HCT116 (cell line): Measurements from ENCODE around the gene RUBCN. TPM values are rescaled to one million over a fixed set of nuclear protein-coding genes. Genes with fewer than 3 reads are reported as not detected.
"Not testable (repeated sequence)": the region's sequence is repeated elsewhere in the genome, so short reads cannot be mapped to it uniquely, and the experiment has no call there.

Experiments
- ATAC-seq: fragments of 200-7000 bp; cut with Tn5 transposase; 2 replicates; pipeline ENCODE4 v1.9.1; 2020; ENCODE audit warnings: mild to moderate bottlenecking, moderate library complexity
- BruUV-seq: library from RNA; stranded (reverse); fragments of 400-500 nt; replicated peaks from 2 replicates; lab custom pipeline; 2021; lab: Mats Ljungman, UMichigan
- CTCF ChIA-PET: fragments of 300-600 bp; sonication (Branson Sonifier 250); formaldehyde crosslinking; loops from one replicate; lab custom pipeline; 2021; ENCODE audit warnings: antibody characterized with exemption; lab: Charles Lee
- POLR2A ChIA-PET: fragments of 300-600, 350-600 bp; sonication (Branson Sonifier 250); formaldehyde crosslinking; loops from one replicate; lab custom pipeline; 2021; ENCODE audit warnings: antibody characterized with exemption; lab: Charles Lee
- RAD21 ChIA-PET, 2 experiments: fragments of 300-600 bp; sonication (Branson Sonifier 250); formaldehyde crosslinking; loops; one replicate each; lab custom pipeline; 2023; ENCODE audit warnings: low total read pairs in 2 of 2; ENCODE audit not compliant: uncharacterized antibody in 2 of 2, unreplicated experiment in 2 of 2, low non-redundant PET in 1 of 2; lab: Charles Lee
- DNase-seq: peaks from one replicate; pipeline ENCODE4 v3.0.0-alpha.2; 2010; ENCODE audit warnings: low read depth, low spot score
- H2AFZ ChIP-seq: fragments of 200-600 bp; shearing (Covaris generic), sonication (generic); 2 replicates; pipeline ENCODE4 v1.6.1; 2017; ENCODE audit warnings: low read depth, mixed run types, mixed read lengths, antibody characterized with exemption, low read length; ENCODE audit not compliant: poor library complexity, severe bottlenecking
- H3K27ac ChIP-seq: 2 replicates; pipeline ENCODE4 v1.5.1; 2012; ENCODE audit warnings: low read depth, low read length
- H3K27me3 ChIP-seq: fragments of 200-600 bp; sonication (generic); 2 replicates; pipeline ENCODE4 v1.6.1; 2016; ENCODE audit warnings: mixed run types, low read length, mixed read lengths; ENCODE audit not compliant: insufficient read depth
- H3K36me3 ChIP-seq, 2 experiments: fragments of 200-500 bp in 1 of 2; fragments of 200-600 bp in 1 of 2; sonication (Bioruptor generic) in 1 of 2; sonication (generic) in 1 of 2; 2 replicates each; pipeline versions ENCODE4 v1.5.1 to v1.6.1; 2014 to 2016; ENCODE audit warnings: low read length in 2 of 2, inconsistent platforms in 1 of 2, mixed read lengths in 1 of 2, mixed run types in 1 of 2; ENCODE audit not compliant: insufficient read depth in 2 of 2, control insufficient read depth in 1 of 2
- H3K4me1 ChIP-seq, 2 experiments: fragments of 200-600 bp in 1 of 2; sonication (generic) in 1 of 2; 2 replicates each; pipeline versions ENCODE4 v1.5.1 to v1.6.1; 2012 to 2017; ENCODE audit warnings: low read length in 2 of 2, inconsistent platforms in 1 of 2, mild to moderate bottlenecking in 1 of 2, mixed read lengths in 1 of 2, mixed run types in 1 of 2, moderate library complexity in 1 of 2; ENCODE audit not compliant: insufficient read depth in 2 of 2, control insufficient read depth in 1 of 2
- H3K4me2 ChIP-seq: fragments of 200-600 bp; sonication (generic); 2 replicates; pipeline ENCODE4 v1.6.1; 2017; ENCODE audit warnings: mixed run types, low read length, mixed read lengths
- H3K4me3 ChIP-seq, 2 experiments: fragments of 200-600 bp in 1 of 2; sonication (generic) in 1 of 2; replicated peaks in 1 of 2; 2 replicates each; pipeline ENCODE4 v1.5.1; 2011 to 2016; ENCODE audit warnings: low read length in 2 of 2, control low read depth in 1 of 2, low read depth in 1 of 2, mild to moderate bottlenecking in 1 of 2, mixed read lengths in 1 of 2, mixed run types in 1 of 2
- H3K79me2 ChIP-seq: fragments of 200-600 bp; sonication (generic); 2 replicates; pipeline ENCODE4 v1.6.1; 2017; ENCODE audit warnings: mild to moderate bottlenecking, mixed run types, low read length, moderate library complexity, mixed read lengths; ENCODE audit not compliant: insufficient read depth
- H3K9ac ChIP-seq: fragments of 200-600 bp; sonication (generic); 2 replicates; pipeline ENCODE4 v1.6.1; 2016; ENCODE audit warnings: low read length, mixed read lengths
- H3K9me2 ChIP-seq: fragments of 200-600 bp; sonication (generic), shearing (Covaris generic); 2 replicates; pipeline ENCODE4 v1.6.1; 2017; ENCODE audit warnings: mixed run types, mild to moderate bottlenecking, moderate library complexity; ENCODE audit not compliant: insufficient read depth
- H3K9me3 ChIP-seq, 2 experiments: fragments of 200-500 bp in 1 of 2; fragments of 200-600 bp in 1 of 2; sonication (Bioruptor generic) in 1 of 2; sonication (generic) in 1 of 2; 2 replicates each; pipeline ENCODE4 v1.6.1; 2014 to 2017; ENCODE audit warnings: low read length in 2 of 2, mixed read lengths in 2 of 2, inconsistent platforms in 1 of 2, low read depth in 1 of 2, mild to moderate bottlenecking in 1 of 2, mixed run types in 1 of 2, moderate library complexity in 1 of 2; ENCODE audit not compliant: control insufficient read depth in 1 of 2, insufficient read depth in 1 of 2
- H4K20me1 ChIP-seq: fragments of 200-600 bp; sonication (generic), shearing (Covaris generic); 2 replicates; pipeline ENCODE4 v1.6.1; 2017; ENCODE audit warnings: mixed run types, mild to moderate bottlenecking, moderate library complexity; ENCODE audit not compliant: insufficient read depth
- CBX3 ChIP-seq: IDR thresholded peaks from 2 replicates; pipeline ENCODE4 v1.6.1; 2012; ENCODE audit warnings: low read depth
- CEBPB ChIP-seq: IDR thresholded peaks from 2 replicates; pipeline ENCODE4 v1.6.1; 2012; ENCODE audit warnings: low read depth
- EGR1 ChIP-seq: IDR thresholded peaks from 2 replicates; pipeline ENCODE4 v1.6.1; 2012; ENCODE audit warnings: low read depth
- ELF1 ChIP-seq: IDR thresholded peaks from 2 replicates; pipeline ENCODE4 v1.6.1; 2012; ENCODE audit warnings: low read depth, borderline replicate concordance
- EZH2phosphoT487 ChIP-seq: fragments of 200-600 bp; IDR thresholded peaks from 2 replicates; pipeline ENCODE4 v1.6.1; 2018; ENCODE audit warnings: antibody characterized with exemption, borderline replicate concordance
- FOSL1 ChIP-seq: IDR thresholded peaks from 2 replicates; pipeline ENCODE4 v1.6.1; 2012; ENCODE audit warnings: low read depth
- POLR2A ChIP-seq: IDR thresholded peaks from 2 replicates; pipeline ENCODE4 v1.7.0; 2011; ENCODE audit warnings: borderline replicate concordance; ENCODE audit not compliant: insufficient read depth, insufficient read length; ENCODE audit errors: extremely low read depth
- POLR2AphosphoS5 ChIP-seq: IDR thresholded peaks from 2 replicates; pipeline ENCODE4 v1.6.1; 2011; ENCODE audit warnings: mild to moderate bottlenecking, low read depth, low read length, moderate library complexity
- RAD21 ChIP-seq: IDR thresholded peaks from 2 replicates; pipeline ENCODE4 v1.6.1; 2012; ENCODE audit warnings: low read depth, mild to moderate bottlenecking
- SRF ChIP-seq: IDR thresholded peaks from 2 replicates; pipeline ENCODE4 v1.6.1; 2012; ENCODE audit warnings: low read depth
- YY1 ChIP-seq: IDR thresholded peaks from 2 replicates; pipeline ENCODE4 v1.6.1; 2011; ENCODE audit warnings: low read length, low read depth, moderate library complexity, mild to moderate bottlenecking; ENCODE audit not compliant: insufficient replicate concordance; ENCODE audit errors: extremely low read depth
- ZFX ChIP-seq: fragments of 450-650 bp; IDR thresholded peaks from 2 replicates; pipeline ENCODE4 v1.6.1; 2017
- intact Hi-C: fragments of 100-400 bp; cut with micrococcal nuclease; formaldehyde crosslinking; loops from 2 replicates; pipeline ENCODE4 v1.10.0; 2022
- total RNA-seq: library from RNA; stranded (reverse); gene quantifications from one replicate; pipeline ENCODE4 v1.2.1, GENCODE V29; 2021; ENCODE audit not compliant: unreplicated experiment
- TF ChIP-seq, protein P1 (sequence below): IDR thresholded peaks from 2 replicates; pipeline ENCODE4 v1.6.1; 2011; ENCODE audit warnings: mild to moderate bottlenecking, low read length, moderate library complexity; ENCODE audit not compliant: insufficient replicate concordance; ENCODE audit errors: extremely low read depth
- TF ChIP-seq, protein P2 (sequence below): IDR thresholded peaks from 2 replicates; pipeline ENCODE4 v1.6.1; 2012
- TF ChIP-seq, protein P3 (sequence below): IDR thresholded peaks from 2 replicates; pipeline ENCODE4 v1.6.1; 2012; ENCODE audit warnings: low read depth
- TF ChIP-seq, protein P4 (sequence below): IDR thresholded peaks from 2 replicates; pipeline ENCODE4 v1.6.1; 2012

RUBCN gene
- total RNA-seq, 1 experiment from 2014 or later = 21.4 TPM

DNA sequence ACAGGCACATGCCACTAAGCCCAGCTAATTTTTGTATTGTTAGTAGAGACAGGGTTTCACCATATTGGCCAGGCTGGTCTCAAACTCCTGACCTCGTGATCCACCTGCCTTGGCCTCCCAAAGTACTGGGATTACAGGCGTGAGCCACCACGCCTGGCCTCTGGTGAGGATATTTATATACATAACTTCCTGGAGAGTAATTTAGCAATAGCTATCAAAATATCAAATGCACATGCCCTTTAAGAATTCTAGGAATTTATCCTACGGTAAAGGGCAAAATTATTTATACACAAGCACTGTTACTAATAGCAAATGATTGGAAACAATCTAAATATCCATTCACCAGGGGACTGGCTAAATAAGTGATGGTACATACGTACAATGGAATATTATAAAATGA is 25.7 kb downstream of the RUBCN start:
- H2AFZ ChIP-seq, H3K4me3 ChIP-seq, intact Hi-C loops, H3K9me2 ChIP-seq, DNase-seq, BruUV-seq, CTCF ChIA-PET, ATAC-seq, H4K20me1 ChIP-seq, H3K36me3 ChIP-seq, RAD21 ChIA-PET, H3K9me3 ChIP-seq, H3K27me3 ChIP-seq: not testable (repeated sequence)
- Histone ChIP-seq H3K27ac (peak overlapping the region; percentile 94; the same call in 1 of the 2 replicates), H3K79me2 (peaks cover 11% of the 10 kb centered on the region), H3K4me1 (peaks cover 33 to 56% of the 10 kb centered on the region in 2 experiments), H3K9ac (peak overlapping the region; percentile 67), H3K4me2 (peak overlapping the region; percentile 72; the same call in 1 of the 2 replicates)
- POLR2A ChIA-PET = interaction anchor here (1.8 kb wide), 1 partner anchor 38 kb away, joined by 4 read pairs; no protein-coding TSS in a partner anchor

DNA sequence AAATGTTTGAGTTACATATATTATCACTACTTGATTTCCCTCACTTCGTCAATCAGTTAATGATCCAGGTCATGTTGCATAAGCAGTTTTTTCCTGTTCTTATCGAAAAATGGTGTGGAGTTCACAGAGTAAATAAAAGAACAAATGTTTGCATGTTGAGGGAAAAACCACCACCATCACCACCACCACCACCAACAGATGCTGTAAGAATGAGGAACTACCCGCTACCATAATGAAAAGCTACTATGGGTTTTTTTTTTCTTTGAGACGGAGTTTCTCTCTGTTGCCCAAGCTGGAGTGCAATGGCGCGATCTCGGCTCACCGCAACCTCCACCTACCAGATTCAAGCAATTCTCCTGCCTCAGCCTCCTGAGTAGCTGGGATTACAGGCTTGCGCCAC is 27.6 kb downstream of the RUBCN start:
- no peaks in the 10 kb centered on the region for H3K9me2 ChIP-seq
- H3K4me3 ChIP-seq = no peak overlapping the region
- H3K9ac ChIP-seq = no peak overlapping the region
- H3K36me3 ChIP-seq = no peaks in the 10 kb centered on the region; a peak in 1 of 4 replicates
- H3K27ac ChIP-seq = no peak overlapping the region
- no peaks in the 10 kb centered on the region for H4K20me1 ChIP-seq
- no TSS peak for BruUV-seq
- peaks cover 32 to 38% of the 10 kb centered on the region in 2 experiments for H3K4me1 ChIP-seq
- H2AFZ ChIP-seq = no peak overlapping the region
- intact Hi-C loops = no loop called here
- ChIA-PET CTCF (no interaction called here), RAD21 (no interaction called here), POLR2A (no interaction called here)
- no peaks in the 10 kb centered on the region for H3K27me3 ChIP-seq
- H3K79me2 ChIP-seq = peaks cover 5% of the 10 kb centered on the region; the same call in 1 of the 2 replicates
- ATAC-seq = no peak
- no peaks in the 10 kb centered on the region for H3K9me3 ChIP-seq
- H3K4me2 ChIP-seq = no peak overlapping the region
- DNase-seq = no peak
- TF ChIP-seq POLR2AphosphoS5 = no peak
- no peak for TF ChIP-seq FOSL1
- no peak for TF ChIP-seq ELF1
- no peak for TF ChIP-seq CEBPB
- TF ChIP-seq ZFX = no peak
- TF ChIP-seq EZH2phosphoT487 = no peak
- TF ChIP-seq, protein P1, sequence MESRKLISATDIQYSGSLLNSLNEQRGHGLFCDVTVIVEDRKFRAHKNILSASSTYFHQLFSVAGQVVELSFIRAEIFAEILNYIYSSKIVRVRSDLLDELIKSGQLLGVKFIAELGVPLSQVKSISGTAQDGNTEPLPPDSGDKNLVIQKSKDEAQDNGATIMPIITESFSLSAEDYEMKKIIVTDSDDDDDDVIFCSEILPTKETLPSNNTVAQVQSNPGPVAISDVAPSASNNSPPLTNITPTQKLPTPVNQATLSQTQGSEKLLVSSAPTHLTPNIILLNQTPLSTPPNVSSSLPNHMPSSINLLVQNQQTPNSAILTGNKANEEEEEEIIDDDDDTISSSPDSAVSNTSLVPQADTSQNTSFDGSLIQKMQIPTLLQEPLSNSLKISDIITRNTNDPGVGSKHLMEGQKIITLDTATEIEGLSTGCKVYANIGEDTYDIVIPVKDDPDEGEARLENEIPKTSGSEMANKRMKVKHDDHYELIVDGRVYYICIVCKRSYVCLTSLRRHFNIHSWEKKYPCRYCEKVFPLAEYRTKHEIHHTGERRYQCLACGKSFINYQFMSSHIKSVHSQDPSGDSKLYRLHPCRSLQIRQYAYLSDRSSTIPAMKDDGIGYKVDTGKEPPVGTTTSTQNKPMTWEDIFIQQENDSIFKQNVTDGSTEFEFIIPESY = no peak
- no peak for TF ChIP-seq POLR2A
- TF ChIP-seq SRF = no peak
- TF ChIP-seq, protein P2, sequence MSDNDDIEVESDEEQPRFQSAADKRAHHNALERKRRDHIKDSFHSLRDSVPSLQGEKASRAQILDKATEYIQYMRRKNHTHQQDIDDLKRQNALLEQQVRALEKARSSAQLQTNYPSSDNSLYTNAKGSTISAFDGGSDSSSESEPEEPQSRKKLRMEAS = no peak
- TF ChIP-seq, protein P3, sequence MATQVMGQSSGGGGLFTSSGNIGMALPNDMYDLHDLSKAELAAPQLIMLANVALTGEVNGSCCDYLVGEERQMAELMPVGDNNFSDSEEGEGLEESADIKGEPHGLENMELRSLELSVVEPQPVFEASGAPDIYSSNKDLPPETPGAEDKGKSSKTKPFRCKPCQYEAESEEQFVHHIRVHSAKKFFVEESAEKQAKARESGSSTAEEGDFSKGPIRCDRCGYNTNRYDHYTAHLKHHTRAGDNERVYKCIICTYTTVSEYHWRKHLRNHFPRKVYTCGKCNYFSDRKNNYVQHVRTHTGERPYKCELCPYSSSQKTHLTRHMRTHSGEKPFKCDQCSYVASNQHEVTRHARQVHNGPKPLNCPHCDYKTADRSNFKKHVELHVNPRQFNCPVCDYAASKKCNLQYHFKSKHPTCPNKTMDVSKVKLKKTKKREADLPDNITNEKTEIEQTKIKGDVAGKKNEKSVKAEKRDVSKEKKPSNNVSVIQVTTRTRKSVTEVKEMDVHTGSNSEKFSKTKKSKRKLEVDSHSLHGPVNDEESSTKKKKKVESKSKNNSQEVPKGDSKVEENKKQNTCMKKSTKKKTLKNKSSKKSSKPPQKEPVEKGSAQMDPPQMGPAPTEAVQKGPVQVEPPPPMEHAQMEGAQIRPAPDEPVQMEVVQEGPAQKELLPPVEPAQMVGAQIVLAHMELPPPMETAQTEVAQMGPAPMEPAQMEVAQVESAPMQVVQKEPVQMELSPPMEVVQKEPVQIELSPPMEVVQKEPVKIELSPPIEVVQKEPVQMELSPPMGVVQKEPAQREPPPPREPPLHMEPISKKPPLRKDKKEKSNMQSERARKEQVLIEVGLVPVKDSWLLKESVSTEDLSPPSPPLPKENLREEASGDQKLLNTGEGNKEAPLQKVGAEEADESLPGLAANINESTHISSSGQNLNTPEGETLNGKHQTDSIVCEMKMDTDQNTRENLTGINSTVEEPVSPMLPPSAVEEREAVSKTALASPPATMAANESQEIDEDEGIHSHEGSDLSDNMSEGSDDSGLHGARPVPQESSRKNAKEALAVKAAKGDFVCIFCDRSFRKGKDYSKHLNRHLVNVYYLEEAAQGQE = no peak
- no peak for TF ChIP-seq EGR1
- TF ChIP-seq YY1 = no peak
- TF ChIP-seq, protein P4, sequence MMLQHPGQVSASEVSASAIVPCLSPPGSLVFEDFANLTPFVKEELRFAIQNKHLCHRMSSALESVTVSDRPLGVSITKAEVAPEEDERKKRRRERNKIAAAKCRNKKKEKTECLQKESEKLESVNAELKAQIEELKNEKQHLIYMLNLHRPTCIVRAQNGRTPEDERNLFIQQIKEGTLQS = no peak
- TF ChIP-seq CBX3 = no peak
- no peak for TF ChIP-seq RAD21
